PC-3 (cell line): Measurements from ENCODE around the gene ZNF91. TPM values are rescaled to one million over a fixed set of nuclear protein-coding genes. Genes with fewer than 3 reads are reported as not detected.
"Not testable (repeated sequence)": the region's sequence is repeated elsewhere in the genome, so short reads cannot be mapped to it uniquely, and the experiment has no call there.

Experiments used
- ATAC-seq: fragments of 200-7000 bp; cut with Tn5 transposase; 2 replicates; pipeline ENCODE4 v1.9.1; 2020; ENCODE audit warnings: mild to moderate bottlenecking, moderate library complexity
- BruUV-seq: library from RNA; stranded (reverse); fragments of 400-500 nt; replicated peaks from 2 replicates; lab custom pipeline; 2021; lab: Mats Ljungman, UMichigan
- CTCF ChIA-PET: fragments of 300-600 bp; sonication (Branson Sonifier 250); formaldehyde crosslinking; loops from one replicate; lab custom pipeline; 2022; ENCODE audit warnings: antibody characterized with exemption; lab: Charles Lee
- POLR2A ChIA-PET: fragments of 300-600 bp; sonication (Branson Sonifier 250); formaldehyde crosslinking; loops from one replicate; lab custom pipeline; 2022; ENCODE audit warnings: antibody characterized with exemption; ENCODE audit not compliant: unreplicated experiment; lab: Charles Lee
- DNase-seq: peaks from one replicate; pipeline ENCODE4 v3.0.0-alpha.2; 2015
- H2AFZ ChIP-seq: fragments of 300-600 bp; sonication (generic); 2 replicates; pipeline ENCODE4 v1.6.0; 2016; ENCODE audit warnings: antibody characterized with exemption, low read length
- H3F3A ChIP-seq: fragments of 300-600 bp; sonication (generic); one replicate; pipeline ENCODE4 v1.6.0; 2017; ENCODE audit warnings: antibody characterized with exemption, low read length, control low read depth, mild to moderate bottlenecking; ENCODE audit not compliant: unreplicated experiment
- H3K27ac ChIP-seq: fragments of 300-600 bp; sonication (generic); 2 replicates; pipeline ENCODE4 v1.5.1; 2016; ENCODE audit warnings: mild to moderate bottlenecking, low read length
- H3K27me3 ChIP-seq: fragments of 300-600 bp; sonication (generic); 2 replicates; pipeline ENCODE4 v1.6.1; 2016; ENCODE audit warnings: low read length, mixed read lengths
- H3K36me3 ChIP-seq: fragments of 300-600 bp; sonication (generic); 2 replicates; pipeline ENCODE4 v1.6.1; 2016; ENCODE audit warnings: low read depth, mixed run types, low read length, mixed read lengths
- H3K4me1 ChIP-seq: fragments of 300-600 bp; sonication (generic); 2 replicates; pipeline ENCODE4 v1.5.1; 2016; ENCODE audit warnings: low read length; ENCODE audit not compliant: insufficient read depth
- H3K4me2 ChIP-seq: fragments of 300-600 bp; sonication (generic); 2 replicates; pipeline ENCODE4 v1.6.0; 2016; ENCODE audit warnings: low read length
- H3K4me3 ChIP-seq: fragments of 300-600 bp; sonication (generic); 2 replicates; pipeline ENCODE4 v1.5.1; 2016; ENCODE audit warnings: mild to moderate bottlenecking, low read length, mixed read lengths
- H3K79me2 ChIP-seq: fragments of 300-600 bp; sonication (generic); 2 replicates; pipeline ENCODE4 v1.6.1; 2017; ENCODE audit warnings: low read length, mixed read lengths
- H3K9ac ChIP-seq: fragments of 300-600 bp; sonication (generic); 2 replicates; pipeline ENCODE4 v1.6.0; 2016; ENCODE audit warnings: mild to moderate bottlenecking, low read length
- H3K9me2 ChIP-seq: fragments of 300-600 bp; sonication (generic); replicated peaks from 2 replicates; pipeline ENCODE4 v1.6.1; 2016; ENCODE audit warnings: mixed run types, low read length, mixed read lengths
- H3K9me3 ChIP-seq: fragments of 300-600 bp; sonication (generic); 2 replicates; pipeline ENCODE4 v1.6.1; 2016; ENCODE audit warnings: low read length, mixed read lengths
- H4K20me1 ChIP-seq: fragments of 300-600 bp; sonication (generic); 2 replicates; pipeline ENCODE4 v1.6.1; 2016; ENCODE audit warnings: low read length, mixed read lengths
- EZH2 ChIP-seq: fragments of 300-600 bp; sonication (generic); IDR thresholded peaks from one replicate; pipeline ENCODE4 v1.6.1; 2017; ENCODE audit warnings: antibody characterized with exemption, mild to moderate bottlenecking, low read length; ENCODE audit not compliant: unreplicated experiment
- EZH2phosphoT487 ChIP-seq: fragments of 300-600 bp; sonication (generic); IDR thresholded peaks from 2 replicates; pipeline ENCODE4 v1.6.1; 2018; ENCODE audit warnings: mild to moderate bottlenecking, antibody characterized with exemption, low read length, borderline replicate concordance
- intact Hi-C: fragments of 100-400 bp; cut with micrococcal nuclease; formaldehyde crosslinking; loops from 2 replicates; pipeline ENCODE4 v1.9.0; 2023
- total RNA-seq: library from RNA; depleted of rRNA; stranded (reverse); fragments of >200 nt; gene quantifications from 2 replicates; pipeline ENCODE4 v1.2.3, GENCODE V29; 2014
- TF ChIP-seq, protein P1 (sequence below): fragments of 300-600 bp; sonication (generic); conservative IDR thresholded peaks from 2 replicates; pipeline ENCODE4 v1.5.1; 2017; ENCODE audit warnings: antibody characterized with exemption, low read depth, mild to moderate bottlenecking, low read length

ZNF91 gene
- total RNA-seq, 1 experiment from 2014 or later, result 22.2 TPM

DNA sequence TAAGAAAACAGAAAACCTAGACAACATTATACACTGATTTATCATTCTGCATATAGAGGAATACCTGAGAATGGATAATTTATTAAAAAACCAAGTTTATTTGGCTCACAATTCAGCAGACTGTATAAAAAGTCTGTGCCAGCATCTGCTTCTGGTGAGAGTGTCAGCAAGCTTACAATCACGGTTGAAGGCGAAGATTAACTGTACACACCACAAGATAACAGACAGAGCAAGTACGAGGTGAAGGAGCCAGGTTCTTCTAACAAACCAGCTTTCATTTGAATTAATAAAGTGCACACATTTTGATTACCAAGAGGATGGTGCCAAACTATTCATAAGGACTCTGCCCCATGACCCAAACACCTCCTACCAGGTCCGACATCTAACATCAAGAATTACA, 28.8 kb downstream of the ZNF91 start:
- Histone ChIP-seq H3K36me3 (peaks cover 82% of the 10 kb centered on the region), H3K4me3 (no peak overlapping the region; the same call in 1 of the 2 replicates), H3F3A (no peaks in the 10 kb centered on the region), H3K9me3 (peaks cover 54% of the 10 kb centered on the region), H3K27me3 (no peaks in the 10 kb centered on the region), H3K79me2 (0 out of 2 replicates have a peak, but pooled peaks cover 3% of the 10 kb centered on the region), H3K9ac (no peak overlapping the region), H3K27ac (no peak overlapping the region), H2AFZ (no peak overlapping the region), H3K4me2 (no peak overlapping the region), H3K4me1 (no peaks in the 10 kb centered on the region), H4K20me1 (no peaks in the 10 kb centered on the region), H3K9me2 (no peaks in the 10 kb centered on the region)
- ChIA-PET POLR2A (no interaction called here), CTCF (no interaction called here)
- intact Hi-C loops, result no loop called here
- DNase-seq (no peak), ATAC-seq (no peak)
- TF ChIP-seq EZH2 (no peak), EZH2phosphoT487 (no peak)
- TF ChIP-seq, protein P1, sequence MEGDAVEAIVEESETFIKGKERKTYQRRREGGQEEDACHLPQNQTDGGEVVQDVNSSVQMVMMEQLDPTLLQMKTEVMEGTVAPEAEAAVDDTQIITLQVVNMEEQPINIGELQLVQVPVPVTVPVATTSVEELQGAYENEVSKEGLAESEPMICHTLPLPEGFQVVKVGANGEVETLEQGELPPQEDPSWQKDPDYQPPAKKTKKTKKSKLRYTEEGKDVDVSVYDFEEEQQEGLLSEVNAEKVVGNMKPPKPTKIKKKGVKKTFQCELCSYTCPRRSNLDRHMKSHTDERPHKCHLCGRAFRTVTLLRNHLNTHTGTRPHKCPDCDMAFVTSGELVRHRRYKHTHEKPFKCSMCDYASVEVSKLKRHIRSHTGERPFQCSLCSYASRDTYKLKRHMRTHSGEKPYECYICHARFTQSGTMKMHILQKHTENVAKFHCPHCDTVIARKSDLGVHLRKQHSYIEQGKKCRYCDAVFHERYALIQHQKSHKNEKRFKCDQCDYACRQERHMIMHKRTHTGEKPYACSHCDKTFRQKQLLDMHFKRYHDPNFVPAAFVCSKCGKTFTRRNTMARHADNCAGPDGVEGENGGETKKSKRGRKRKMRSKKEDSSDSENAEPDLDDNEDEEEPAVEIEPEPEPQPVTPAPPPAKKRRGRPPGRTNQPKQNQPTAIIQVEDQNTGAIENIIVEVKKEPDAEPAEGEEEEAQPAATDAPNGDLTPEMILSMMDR, result no peak
- BruUV-seq, result no TSS peak

- H3K9me2 ChIP-seq, H3K9ac ChIP-seq, ATAC-seq, H3K4me2 ChIP-seq, H3K27ac ChIP-seq, H3K4me3 ChIP-seq, H3F3A ChIP-seq, H3K27me3 ChIP-seq, H3K4me1 ChIP-seq, DNase-seq, H4K20me1 ChIP-seq, CTCF ChIA-PET, H3K79me2 ChIP-seq, H2AFZ ChIP-seq, intact Hi-C loops, POLR2A ChIA-PET, BruUV-seq: not testable (repeated sequence)
- H3K9me3 ChIP-seq, result peaks cover 56% of the 10 kb centered on the region
- H3K36me3 ChIP-seq, result peaks cover 81% of the 10 kb centered on the region
These were observed 29.2 kb downstream of the ZNF91 start for GRCh38 chr19:23366031-23366430.

GRCh38 chr19:23365222-23365621, 30.0 kb downstream of the ZNF91 start:
- H3K4me1 ChIP-seq, result no peaks in the 10 kb centered on the region
- no peak overlapping the region for H3K9ac ChIP-seq
- peaks cover 51% of the 10 kb centered on the region for H3K9me3 ChIP-seq
- no TSS peak for BruUV-seq
- peak; percentile 71; the same call in 1 of the 2 replicates for ATAC-seq
- H3K36me3 ChIP-seq, result peaks cover 75% of the 10 kb centered on the region
- no peaks in the 10 kb centered on the region for H3K79me2 ChIP-seq
- H3K4me2 ChIP-seq, result no peak overlapping the region
- DNase-seq, result peak; percentile 62
- no peak overlapping the region for H2AFZ ChIP-seq
- H4K20me1 ChIP-seq, result no peaks in the 10 kb centered on the region
- no peaks in the 10 kb centered on the region for H3F3A ChIP-seq
- POLR2A ChIA-PET, result no interaction called here
- CTCF ChIA-PET, result no interaction called here
- no peaks in the 10 kb centered on the region for H3K9me2 ChIP-seq
- TF ChIP-seq EZH2, result no peak
- TF ChIP-seq, protein P1, result no peak
- TF ChIP-seq EZH2phosphoT487, result no peak
- intact Hi-C loops, result no loop called here
- no peak overlapping the region for H3K27ac ChIP-seq
- H3K4me3 ChIP-seq, result no peak overlapping the region
- no peaks in the 10 kb centered on the region for H3K27me3 ChIP-seq

GRCh38 chr19:23361843-23362242, 33.4 kb downstream of the ZNF91 start:
- H3K4me1 ChIP-seq, H3F3A ChIP-seq, H2AFZ ChIP-seq, DNase-seq, H3K9me2 ChIP-seq, H3K9ac ChIP-seq, H3K4me2 ChIP-seq, H3K27ac ChIP-seq, intact Hi-C loops, POLR2A ChIA-PET, H3K79me2 ChIP-seq, CTCF ChIA-PET, H4K20me1 ChIP-seq, H3K27me3 ChIP-seq, ATAC-seq, BruUV-seq: not testable (repeated sequence)
- peaks cover 72% of the 10 kb centered on the region for H3K36me3 ChIP-seq
- H3K9me3 ChIP-seq, result peaks cover 59% of the 10 kb centered on the region
- H3K4me3 ChIP-seq, result peak overlapping the region; percentile 2; the same call in 1 of the 2 replicates
